GM06990 (cell line): ENCODE measurements around the gene HSP90AB1.

Experiments
- DNase-seq: peaks from one replicate; pipeline ENCODE4 v3.0.0-alpha.2; 2011; ENCODE audit not compliant: insufficient read length; ENCODE audit errors: extremely low read depth
- H3K27me3 ChIP-seq: replicated peaks from 2 replicates; pipeline ENCODE4 v1.6.0; 2011; ENCODE audit warnings: low read length; ENCODE audit not compliant: control insufficient read depth, insufficient read depth
- H3K36me3 ChIP-seq: 2 replicates; pipeline ENCODE4 v1.5.1; 2011; ENCODE audit warnings: low read length; ENCODE audit not compliant: control insufficient read depth, insufficient read depth
- H3K4me3 ChIP-seq: replicated peaks from 2 replicates; pipeline ENCODE4 v1.5.1; 2011; ENCODE audit warnings: low read depth, mild to moderate bottlenecking, control low read depth, low read length
- CTCF ChIP-seq: IDR thresholded peaks from 2 replicates; pipeline ENCODE4 v1.5.1; 2011; ENCODE audit warnings: low read length, control low read depth, mild to moderate bottlenecking, inconsistent platforms; ENCODE audit not compliant: insufficient read depth, poor library complexity, severe bottlenecking

Gene HSP90AB1

GRCh38 chr6:44267252-44267651, 20.4 kb downstream of the HSP90AB1 start:
- no peak for TF ChIP-seq CTCF
- peaks cover 5% of the 10 kb centered on the region for H3K36me3 ChIP-seq
- no peak for DNase-seq
- peaks cover 3% of the 10 kb centered on the region; the same call in 1 of the 2 replicates for H3K27me3 ChIP-seq
- no peak overlapping the region for H3K4me3 ChIP-seq

DNA sequence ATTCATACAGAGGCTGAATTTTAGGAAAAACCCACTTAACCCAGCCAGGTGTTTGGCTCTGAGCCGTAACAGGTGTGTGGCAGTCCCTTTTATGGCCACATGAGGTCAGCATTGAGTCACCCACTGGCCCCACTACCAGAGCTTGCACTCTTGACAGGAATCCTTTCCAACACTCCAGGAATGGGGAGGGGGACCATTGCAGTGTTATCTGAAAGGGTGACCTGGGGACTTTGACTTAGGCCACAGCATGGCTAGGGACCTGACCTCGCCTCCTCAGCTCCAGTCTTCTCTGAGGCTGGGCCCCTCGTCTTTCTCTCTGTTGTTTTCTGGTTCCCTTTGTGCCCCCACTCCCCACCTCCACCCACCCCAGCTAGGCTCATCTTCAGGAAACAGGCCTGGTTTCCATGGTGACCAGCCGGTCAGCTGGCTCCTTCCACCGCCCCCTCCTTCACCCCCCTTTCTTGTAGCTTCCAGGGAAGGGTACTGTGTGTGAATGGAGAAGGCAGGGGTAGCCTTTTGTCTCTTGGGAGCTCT, 21.3 kb downstream of the HSP90AB1 start:
- no peak for DNase-seq
- Histone ChIP-seq H3K27me3 (peaks cover 5% of the 10 kb centered on the region; the same call in 1 of the 2 replicates), H3K4me3 (no peak overlapping the region), H3K36me3 (no peaks in the 10 kb centered on the region)
- peak; percentile 96 for TF ChIP-seq CTCF

GRCh38 chr6:44269178-44269920, 22.4 kb downstream of the HSP90AB1 start:
- no peak for DNase-seq
- Histone ChIP-seq H3K27me3 (peaks cover 5% of the 10 kb centered on the region; the same call in 1 of the 2 replicates), H3K4me3 (no peak overlapping the region)

DNA sequence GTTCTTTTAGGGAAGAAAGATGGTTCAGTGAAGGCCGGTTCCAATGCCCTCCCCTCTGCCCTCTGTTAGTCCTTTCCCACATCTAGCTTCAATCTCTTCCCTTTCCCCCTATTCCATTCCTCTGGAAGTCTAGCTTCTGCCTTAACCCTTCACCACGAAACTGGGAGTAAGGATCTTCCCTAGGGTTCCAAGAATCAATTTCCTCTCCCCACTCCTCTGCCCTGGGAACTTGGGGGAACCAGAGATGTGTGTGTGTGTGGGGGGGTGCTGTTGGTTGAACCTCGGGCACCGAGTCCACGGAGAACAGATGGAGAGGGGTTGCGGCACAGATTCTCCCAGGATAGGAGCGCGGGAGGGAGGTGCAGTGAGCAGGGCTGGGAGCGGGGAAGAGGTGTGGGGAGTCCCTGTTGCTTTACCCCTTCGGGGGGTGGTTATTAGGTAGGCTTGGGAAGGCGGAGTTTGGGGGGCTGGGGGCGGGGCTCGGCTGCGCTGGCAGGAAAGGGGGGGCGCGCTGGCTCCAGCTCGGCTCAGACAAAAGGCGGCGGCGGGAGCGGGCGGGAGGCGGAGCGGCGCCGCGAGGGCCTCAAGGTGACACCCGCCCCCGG, 23.1 kb downstream of the HSP90AB1 start, which contains the start of gene TMEM151B:
Gene TMEM151B, plus strand, starts transcription at position 530 of the 605 bp plus-strand sequence. CDS start 293 bp downstream, outside the sequence.
- Histone ChIP-seq H3K36me3 (no peaks in the 10 kb centered on the region), H3K27me3 (peaks cover 5% of the 10 kb centered on the region; the same call in 1 of the 2 replicates), H3K4me3 (peak within 1 kb of the TSS; percentile 22)
- no peak for DNase-seq
- no peak for TF ChIP-seq CTCF

More at GRCh38 chr6:44269178-44269920, 22.4 kb downstream of the HSP90AB1 start:
- H3K36me3 ChIP-seq = no peaks in the 10 kb centered on the region
- no peak for TF ChIP-seq CTCF

DNA sequence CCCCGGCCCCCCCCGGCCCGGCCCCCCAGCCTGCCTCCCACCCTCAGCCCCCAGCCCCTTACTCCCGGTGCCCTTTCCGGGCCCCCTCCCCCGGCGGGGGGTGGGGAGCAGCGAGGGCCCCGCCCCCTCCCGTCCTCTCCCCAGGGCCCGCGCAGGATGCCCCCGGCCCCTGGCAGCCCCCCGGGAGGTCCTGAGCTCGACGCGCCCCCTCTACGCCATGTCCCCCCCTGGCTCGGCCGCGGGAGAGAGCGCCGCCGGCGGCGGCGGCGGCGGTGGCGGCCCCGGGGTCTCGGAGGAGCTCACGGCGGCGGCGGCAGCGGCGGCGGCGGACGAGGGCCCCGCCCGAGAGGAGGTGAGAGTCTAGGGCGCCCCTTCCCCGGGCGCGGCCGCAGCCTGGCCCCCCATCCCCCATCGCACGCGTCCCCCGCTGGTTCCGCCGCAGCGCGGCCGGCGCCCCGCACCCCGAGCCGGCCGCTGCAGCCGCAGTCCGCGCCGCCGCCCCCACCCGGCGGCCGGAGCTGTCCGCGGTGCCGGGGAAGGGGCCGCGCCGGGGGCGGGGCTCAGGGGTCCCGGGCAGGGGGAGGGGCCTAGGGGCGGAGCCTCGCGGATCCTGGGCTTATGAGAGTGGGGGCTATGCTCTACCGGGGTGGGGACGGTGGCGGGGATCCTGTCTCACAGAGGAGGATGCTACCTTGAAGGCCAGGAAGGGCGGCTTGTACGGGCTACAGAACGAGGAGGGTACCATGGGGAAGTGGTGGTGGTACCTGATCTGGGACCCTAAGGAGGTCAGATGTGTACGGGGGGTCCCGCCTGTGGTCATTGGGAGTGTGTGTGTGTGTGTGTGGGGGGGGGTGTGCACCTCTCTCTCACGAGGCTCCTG, 23.9 kb downstream of the HSP90AB1 start:
- TF ChIP-seq CTCF = no peak
- Histone ChIP-seq H3K4me3 (peak overlapping the region; percentile 22), H3K27me3 (peaks cover 5% of the 10 kb centered on the region; the same call in 1 of the 2 replicates), H3K36me3 (no peaks in the 10 kb centered on the region)
- DNase-seq = no peak
